ENCODE data around the gene FER1L5. TPM values are rescaled to one million over a fixed set of nuclear protein-coding genes. Genes with fewer than 3 reads are reported as not detected.

Gene FER1L5
- total and polyA plus RNA-seq, 12 donors: 0.01 to 0.14 (median 0.07) TPM; not detected in 5

DNA sequence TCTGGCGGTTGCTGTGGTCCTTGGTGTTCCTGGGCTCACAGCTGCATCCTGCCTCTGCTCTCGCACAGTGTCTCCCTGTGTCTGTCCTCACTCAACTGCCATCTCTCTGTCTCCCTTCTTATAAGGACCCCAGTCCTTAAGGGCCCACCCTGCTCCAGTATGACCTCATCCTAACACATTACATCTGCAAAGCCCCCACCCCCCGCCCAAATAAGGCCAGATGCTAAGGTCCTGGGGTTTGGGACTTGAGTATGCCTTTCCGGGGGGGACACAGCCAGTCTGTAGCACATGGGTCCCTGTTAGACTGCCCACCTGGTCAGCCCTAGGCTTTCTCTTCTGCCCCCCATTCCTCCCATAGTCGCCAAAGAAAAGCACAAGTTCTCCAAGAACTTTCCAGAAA, 40.7 kb downstream of the FER1L5 start:
- 86 to 88% methylated on average over 5 of the region's 5 CpGs for WGBS, 2 donors
- intact Hi-C loops (cut with DNase I): no loop called here
- no peak for DNase-seq

DNA sequence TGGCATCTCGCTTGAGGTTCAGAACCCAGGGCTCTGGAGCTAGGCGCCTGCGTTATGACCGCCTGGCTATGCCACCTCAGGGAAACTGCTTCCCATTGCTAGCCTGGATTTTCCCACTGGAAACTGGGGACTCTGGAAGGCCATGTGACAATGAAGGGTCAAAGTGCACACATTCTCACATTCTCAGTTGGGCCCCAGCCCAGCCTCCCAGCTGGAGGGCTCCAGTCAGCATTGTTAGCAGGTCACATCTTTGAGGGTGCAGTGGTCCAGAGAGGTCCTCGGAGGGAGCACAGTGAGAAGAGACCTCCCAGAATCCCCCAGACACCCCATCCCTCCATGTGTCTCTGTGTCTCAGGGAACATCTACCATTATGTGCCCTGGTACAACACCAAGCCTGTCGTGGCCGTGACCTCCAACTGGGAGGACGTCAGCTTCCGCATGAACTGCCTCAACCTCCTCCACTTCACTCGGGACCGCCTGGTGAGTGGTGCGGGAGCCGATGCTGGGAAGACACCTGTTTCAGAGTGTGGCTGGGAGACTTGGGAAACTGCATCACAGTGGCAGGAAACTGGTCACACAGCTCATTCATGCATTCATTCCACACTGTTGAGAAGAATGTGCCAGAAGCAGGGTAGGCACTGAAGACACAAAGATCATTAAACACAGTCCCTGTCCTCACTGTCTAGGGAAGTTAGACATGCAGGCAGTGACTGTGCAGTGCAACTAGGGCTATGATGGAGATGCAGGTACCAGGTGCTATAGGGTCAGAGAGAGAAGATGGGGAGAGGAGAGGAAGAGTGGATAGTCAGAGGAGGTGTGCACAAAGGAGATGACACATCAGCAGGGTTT, 41.6 kb downstream of the FER1L5 start:
- no peak for TF ChIP-seq CTCF (IDR thresholded peaks at IDR 0.05)
- 93 to 94% methylated on average over 13 of the region's 13 CpGs for WGBS, 2 donors
- H3K9me3 ChIP-seq: no peaks in the 10 kb centered on the region
- no peak overlapping the region for H3K4me3 ChIP-seq
- H3K27ac ChIP-seq: no peak overlapping the region
- intact Hi-C loops (cut with DNase I): no loop called here
- H3K27me3 ChIP-seq: peaks cover 0 to 7% (median 0%) of the 10 kb centered on the region in 7 donors
- no peaks in the 10 kb centered on the region for H3K36me3 ChIP-seq
- no peak for ATAC-seq
- peaks cover 0 to 22% (median 10%) of the 10 kb centered on the region in 9 donors for H3K4me1 ChIP-seq
- DNase-seq: no peak

More for the DNA sequence above, 40.7 kb downstream of the FER1L5 start:
- no peaks in the 10 kb centered on the region for H3K9me3 ChIP-seq
- no peak for TF ChIP-seq CTCF (IDR thresholded peaks at IDR 0.05)
- no peak overlapping the region for H3K4me3 ChIP-seq
- H3K27me3 ChIP-seq: peaks cover 0 to 7% (median 0%) of the 10 kb centered on the region in 7 donors
- no peak for ATAC-seq
- peaks cover 0 to 22% (median 10%) of the 10 kb centered on the region in 9 donors for H3K4me1 ChIP-seq
- H3K27ac ChIP-seq: no peak overlapping the region
- no peaks in the 10 kb centered on the region for H3K36me3 ChIP-seq

GRCh38 chr2:96684883-96685576, 42.5 kb downstream of the FER1L5 start:
- WGBS, 2 donors: 44 to 51% methylated on average over 16 of the region's 16 CpGs
- H3K36me3 ChIP-seq: no peaks in the 10 kb centered on the region
- TF ChIP-seq CTCF (IDR thresholded peaks at IDR 0.05): no peak
- H3K4me3 ChIP-seq: peak overlapping the region in 1 of 10 donors; percentile 20
- H3K9me3 ChIP-seq: no peaks in the 10 kb centered on the region
- H3K27ac ChIP-seq: no peak overlapping the region
- peaks cover 0 to 20% (median 10%) of the 10 kb centered on the region in 9 donors for H3K4me1 ChIP-seq
- intact Hi-C loops (cut with DNase I): no loop called here
- H3K27me3 ChIP-seq: peaks cover 0 to 7% (median 0%) of the 10 kb centered on the region in 7 donors
- peak in 6 of 8 donors; percentile 4 to 48 (median 8) for ATAC-seq
- DNase-seq: no peak

- ATAC-seq: peak; percentile 46 to 73 (median 58)
- DNase-seq: peak in 1 of 2 donors; percentile 35
- no peak for TF ChIP-seq CTCF (IDR thresholded peaks at IDR 0.05)
- intact Hi-C loops (cut with DNase I): no loop called here
- no peaks in the 10 kb centered on the region for H3K9me3 ChIP-seq
- peak overlapping the region in 1 of 10 donors; percentile 20 for H3K4me3 ChIP-seq
- peaks cover 0 to 15% (median 10%) of the 10 kb centered on the region in 9 donors for H3K4me1 ChIP-seq
- no peaks in the 10 kb centered on the region for H3K36me3 ChIP-seq
- 38 to 40% methylated on average over 19 of the region's 19 CpGs for WGBS, 2 donors
- H3K27me3 ChIP-seq: peaks cover 0 to 7% (median 0%) of the 10 kb centered on the region in 7 donors
- no peak overlapping the region for H3K27ac ChIP-seq
These were observed 43.3 kb downstream of the FER1L5 start for GRCh38 chr2:96685577-96686459.
